Measurements from ENCODE around the gene PLCG1. TPM values are rescaled to one million over a fixed set of nuclear protein-coding genes. Genes with fewer than 3 reads are reported as not detected.

PLCG1 gene
- total RNA-seq, 1 experiment from 2014 or later = 45.6 TPM

DNA sequence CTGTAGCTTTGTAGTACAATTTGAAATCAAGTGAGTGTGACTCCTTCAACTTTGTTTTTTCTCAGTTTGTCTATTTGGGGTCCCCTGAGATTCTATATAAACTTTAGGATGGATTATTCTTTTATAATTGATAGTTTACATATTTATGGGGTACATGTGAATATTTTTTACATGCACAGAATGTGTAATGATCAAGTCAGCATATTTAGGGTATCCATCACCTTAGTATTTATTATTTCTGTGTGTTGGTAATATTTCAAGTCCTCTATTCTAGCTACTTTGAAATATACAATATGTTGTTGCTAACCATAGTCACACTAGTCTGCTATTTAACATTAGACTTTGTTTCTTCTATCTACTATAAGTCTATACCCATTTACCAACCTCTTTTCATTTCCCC, 50.3 kb downstream of the PLCG1 start:
- Histone ChIP-seq H2AFZ (ENCODE audit: low read depth, low read length, poor library complexity, severe bottlenecking) (no peak overlapping the region), H3K9me3 (ENCODE audit: control insufficient read depth in 1 of 2, insufficient read depth in 1 of 2, low read depth in 1 of 2, low read length in 2 of 2) (peaks cover 0 to 3% of the 10 kb centered on the region in 2 experiments; a peak in 1 of 4 replicates), H3K4me3 (replicated peaks in 1 of 2; ENCODE audit: low read depth in 1 of 2, low read length in 2 of 2) (no peak overlapping the region), H4K20me1 (ENCODE audit: insufficient read depth) (no peaks in the 10 kb centered on the region), H3K36me3 (ENCODE audit: control insufficient read depth in 1 of 2, insufficient read depth in 2 of 2, low read length in 2 of 2) (no peaks in the 10 kb centered on the region), H3K79me2 (ENCODE audit: insufficient read depth, low read length) (no peaks in the 10 kb centered on the region), H3K27ac (ENCODE audit: low read depth, low read length) (no peak overlapping the region), H3K9me2 (ENCODE audit: insufficient read depth) (no peaks in the 10 kb centered on the region), H3K9ac (ENCODE audit: low read length) (no peak overlapping the region), H3K4me2 (ENCODE audit: low read length) (no peak overlapping the region), H3K4me1 (ENCODE audit: control insufficient read depth in 1 of 2, insufficient read depth in 2 of 2, low read length in 2 of 2) (no peaks in the 10 kb centered on the region), H3K27me3 (ENCODE audit: insufficient read depth, low read length) (no peaks in the 10 kb centered on the region)
- ATAC-seq = no peak
- ChIA-PET RAD21 (ENCODE audit: low non-redundant PET in 1 of 2, low total read pairs in 2 of 2, uncharacterized antibody in 2 of 2, unreplicated experiment in 2 of 2) (no interaction called here), POLR2A (no interaction called here), CTCF (interaction anchor here (1.9 kb wide), 1 partner anchor 15 kb away, joined by 6 read pairs; no protein-coding TSS in a partner anchor)
- intact Hi-C loops (cut with micrococcal nuclease) = no loop called here
- DNase-seq (ENCODE audit: low read depth, low spot score) = no peak
- no peak for TF ChIP-seq EGR1 (IDR thresholded peaks at IDR 0.05; ENCODE audit: low read depth)
- TF ChIP-seq CBX3 (IDR thresholded peaks at IDR 0.05; ENCODE audit: low read depth) = no peak
- no peak for TF ChIP-seq SRF (IDR thresholded peaks at IDR 0.05; ENCODE audit: low read depth)
- TF ChIP-seq YY1 (IDR thresholded peaks at IDR 0.05; ENCODE audit: extremely low read depth, insufficient replicate concordance, low read depth, low read length) = no peak
- TF ChIP-seq, protein P1, sequence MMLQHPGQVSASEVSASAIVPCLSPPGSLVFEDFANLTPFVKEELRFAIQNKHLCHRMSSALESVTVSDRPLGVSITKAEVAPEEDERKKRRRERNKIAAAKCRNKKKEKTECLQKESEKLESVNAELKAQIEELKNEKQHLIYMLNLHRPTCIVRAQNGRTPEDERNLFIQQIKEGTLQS (IDR thresholded peaks at IDR 0.05) = no peak
- TF ChIP-seq POLR2A (IDR thresholded peaks at IDR 0.05; ENCODE audit: borderline replicate concordance, extremely low read depth, insufficient read depth, insufficient read length) = no peak
- no peak for TF ChIP-seq RAD21 (IDR thresholded peaks at IDR 0.05; ENCODE audit: low read depth)
- TF ChIP-seq ELF1 (IDR thresholded peaks at IDR 0.05; ENCODE audit: borderline replicate concordance, low read depth) = no peak
- no peak for TF ChIP-seq EZH2 (IDR thresholded peaks at IDR 0.05)
- TF ChIP-seq JUND (IDR thresholded peaks at IDR 0.05) = no peak
- BruUV-seq (replicated peaks) = no TSS peak

DNA sequence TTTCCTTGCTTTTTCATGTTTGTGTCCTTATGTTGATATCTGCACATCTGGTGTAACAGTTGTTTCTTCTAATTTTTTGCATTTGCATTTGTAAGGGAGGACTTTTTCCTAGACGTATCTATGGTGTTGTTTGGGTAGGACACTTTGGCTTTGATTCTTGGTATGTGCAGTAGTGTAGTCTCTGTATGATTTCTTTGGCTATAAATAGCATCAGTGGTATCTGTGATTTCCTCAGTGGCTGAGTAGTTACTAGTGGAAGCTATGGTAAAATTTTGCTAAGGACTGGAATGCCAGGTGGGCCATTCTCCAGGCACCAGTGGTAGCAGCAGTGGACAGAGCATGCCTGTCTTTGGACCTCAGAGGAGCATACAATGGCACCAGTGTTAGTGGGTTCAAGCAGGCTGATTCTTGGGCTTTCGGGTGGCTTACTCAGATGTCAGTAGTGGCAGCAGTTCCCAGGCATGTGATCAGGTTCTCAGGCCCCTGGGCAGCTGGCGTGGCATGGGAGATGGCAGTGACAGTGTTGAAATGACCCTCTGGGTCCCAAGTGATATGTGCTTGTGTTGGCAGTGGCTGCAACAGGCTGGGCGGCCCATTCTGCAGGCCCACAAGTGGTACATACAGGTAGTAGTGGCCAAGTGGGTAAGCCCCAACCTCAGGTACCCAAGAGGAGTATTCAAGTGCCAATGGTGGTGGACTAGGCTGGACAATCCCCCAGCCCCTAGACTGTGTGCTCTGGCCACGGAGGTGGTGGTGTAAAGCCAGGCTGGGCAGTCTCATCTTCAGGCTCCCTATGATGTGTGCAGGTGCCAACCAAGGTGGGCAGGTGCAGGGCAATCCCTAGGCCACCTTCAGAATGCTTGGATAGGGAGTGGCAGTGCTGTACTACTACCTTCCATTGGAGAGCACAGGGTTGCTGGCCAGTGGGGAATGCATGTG, 54.5 kb downstream of the PLCG1 start:
- ChIA-PET POLR2A (no interaction called here), RAD21 (ENCODE audit: low non-redundant PET in 1 of 2, low total read pairs in 2 of 2, uncharacterized antibody in 2 of 2, unreplicated experiment in 2 of 2) (no interaction called here), CTCF (no interaction called here)
- no peak overlapping the region for H3K4me2 ChIP-seq (ENCODE audit: low read length)
- H3K36me3 ChIP-seq (ENCODE audit: control insufficient read depth in 1 of 2, insufficient read depth in 2 of 2, low read length in 2 of 2) = no peaks in the 10 kb centered on the region
- H3K9me3 ChIP-seq (ENCODE audit: control insufficient read depth in 1 of 2, insufficient read depth in 1 of 2, low read depth in 1 of 2, low read length in 2 of 2) = peaks cover 0 to 3% of the 10 kb centered on the region in 2 experiments; a peak in 1 of 4 replicates
- no peaks in the 10 kb centered on the region for H3K4me1 ChIP-seq (ENCODE audit: control insufficient read depth in 1 of 2, insufficient read depth in 2 of 2, low read length in 2 of 2)
- ATAC-seq (no peak), DNase-seq (ENCODE audit: low read depth, low spot score) (no peak)
- no peak overlapping the region for H3K9ac ChIP-seq (ENCODE audit: low read length)
- no peak overlapping the region for H2AFZ ChIP-seq (ENCODE audit: low read depth, low read length, poor library complexity, severe bottlenecking)
- no peaks in the 10 kb centered on the region for H4K20me1 ChIP-seq (ENCODE audit: insufficient read depth)
- intact Hi-C loops (cut with micrococcal nuclease) = no loop called here
- no TSS peak for BruUV-seq (replicated peaks)
- H3K9me2 ChIP-seq (ENCODE audit: insufficient read depth) = no peaks in the 10 kb centered on the region
- no peak overlapping the region for H3K4me3 ChIP-seq (replicated peaks in 1 of 2; ENCODE audit: low read depth in 1 of 2, low read length in 2 of 2)
- H3K79me2 ChIP-seq (ENCODE audit: insufficient read depth, low read length) = no peaks in the 10 kb centered on the region
- no peak overlapping the region for H3K27ac ChIP-seq (ENCODE audit: low read depth, low read length)
- no peaks in the 10 kb centered on the region for H3K27me3 ChIP-seq (ENCODE audit: insufficient read depth, low read length)
- no peak for TF ChIP-seq ZNF274 (IDR thresholded peaks at IDR 0.05; ENCODE audit: low read depth, low read length)
- TF ChIP-seq SRF (IDR thresholded peaks at IDR 0.05; ENCODE audit: low read depth) = no peak
- no peak for TF ChIP-seq POLR2A (IDR thresholded peaks at IDR 0.05; ENCODE audit: borderline replicate concordance, extremely low read depth, insufficient read depth, insufficient read length)
- TF ChIP-seq EGR1 (IDR thresholded peaks at IDR 0.05; ENCODE audit: low read depth) = no peak
- TF ChIP-seq EZH2phosphoT487 (IDR thresholded peaks at IDR 0.05; ENCODE audit: borderline replicate concordance) = no peak
- TF ChIP-seq ELF1 (IDR thresholded peaks at IDR 0.05; ENCODE audit: borderline replicate concordance, low read depth) = no peak
- no peak for TF ChIP-seq REST (IDR thresholded peaks at IDR 0.05; ENCODE audit: low read depth)
- TF ChIP-seq POLR2AphosphoS5 (IDR thresholded peaks at IDR 0.05; ENCODE audit: low read depth, low read length) = no peak
- TF ChIP-seq YY1 (IDR thresholded peaks at IDR 0.05; ENCODE audit: extremely low read depth, insufficient replicate concordance, low read depth, low read length) = no peak
- TF ChIP-seq, protein P1 (IDR thresholded peaks at IDR 0.05) = no peak
- TF ChIP-seq EZH2 (IDR thresholded peaks at IDR 0.05) = no peak
